GM13977 (cell line): ENCODE measurements around the gene TMEM109.

Experiments used
- DNase-seq: peaks from one replicate; pipeline ENCODE4 v3.0.0; 2012; ENCODE audit warnings: low spot score
- in situ Hi-C: fragments of 300-500 bp; cut with MboI; formaldehyde crosslinking; loops from one replicate; pipeline ENCODE4 v1.12.0; 2022; ENCODE audit warnings: low sequenced_read_pairs, low pct_unique_long_range_greater_than_20kb, mixed read lengths, inconsistent platforms; ENCODE audit not compliant: unreplicated experiment
- TF ChIP-seq, protein P1 (sequence below): IDR thresholded peaks from 2 replicates; pipeline ENCODE4 v1.5.1; 2012; ENCODE audit warnings: mild to moderate bottlenecking, control low read depth; ENCODE audit not compliant: insufficient read depth; ENCODE audit errors: extremely low read depth, missing control alignments

Gene TMEM109

DNA sequence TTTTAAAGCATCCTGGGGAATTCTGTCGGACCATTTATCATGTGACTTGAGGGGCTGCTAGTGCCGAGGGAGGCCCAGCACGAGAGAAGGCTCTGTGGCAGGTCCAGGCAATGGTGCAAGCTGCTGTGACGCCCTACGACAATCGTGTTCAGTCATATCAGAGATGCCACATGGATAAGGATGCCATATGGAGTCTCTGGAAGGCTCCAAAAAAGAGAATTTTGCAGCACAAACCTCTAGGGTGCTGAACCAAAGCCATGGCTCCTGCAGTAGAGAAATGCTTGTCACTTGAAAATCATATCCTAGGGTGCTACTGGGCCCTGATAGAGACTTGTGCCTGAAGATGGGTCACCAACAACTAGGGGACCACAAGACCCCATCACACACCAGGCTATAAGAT is 50.8 kb downstream of the TMEM109 start:
- in situ Hi-C loops, result loop anchor here (10.0 kb wide), 1 partner anchor 160 kb away; no protein-coding TSS in a partner anchor
- no peak for DNase-seq
- TF ChIP-seq, protein P1, sequence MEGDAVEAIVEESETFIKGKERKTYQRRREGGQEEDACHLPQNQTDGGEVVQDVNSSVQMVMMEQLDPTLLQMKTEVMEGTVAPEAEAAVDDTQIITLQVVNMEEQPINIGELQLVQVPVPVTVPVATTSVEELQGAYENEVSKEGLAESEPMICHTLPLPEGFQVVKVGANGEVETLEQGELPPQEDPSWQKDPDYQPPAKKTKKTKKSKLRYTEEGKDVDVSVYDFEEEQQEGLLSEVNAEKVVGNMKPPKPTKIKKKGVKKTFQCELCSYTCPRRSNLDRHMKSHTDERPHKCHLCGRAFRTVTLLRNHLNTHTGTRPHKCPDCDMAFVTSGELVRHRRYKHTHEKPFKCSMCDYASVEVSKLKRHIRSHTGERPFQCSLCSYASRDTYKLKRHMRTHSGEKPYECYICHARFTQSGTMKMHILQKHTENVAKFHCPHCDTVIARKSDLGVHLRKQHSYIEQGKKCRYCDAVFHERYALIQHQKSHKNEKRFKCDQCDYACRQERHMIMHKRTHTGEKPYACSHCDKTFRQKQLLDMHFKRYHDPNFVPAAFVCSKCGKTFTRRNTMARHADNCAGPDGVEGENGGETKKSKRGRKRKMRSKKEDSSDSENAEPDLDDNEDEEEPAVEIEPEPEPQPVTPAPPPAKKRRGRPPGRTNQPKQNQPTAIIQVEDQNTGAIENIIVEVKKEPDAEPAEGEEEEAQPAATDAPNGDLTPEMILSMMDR, result no peak

DNA sequence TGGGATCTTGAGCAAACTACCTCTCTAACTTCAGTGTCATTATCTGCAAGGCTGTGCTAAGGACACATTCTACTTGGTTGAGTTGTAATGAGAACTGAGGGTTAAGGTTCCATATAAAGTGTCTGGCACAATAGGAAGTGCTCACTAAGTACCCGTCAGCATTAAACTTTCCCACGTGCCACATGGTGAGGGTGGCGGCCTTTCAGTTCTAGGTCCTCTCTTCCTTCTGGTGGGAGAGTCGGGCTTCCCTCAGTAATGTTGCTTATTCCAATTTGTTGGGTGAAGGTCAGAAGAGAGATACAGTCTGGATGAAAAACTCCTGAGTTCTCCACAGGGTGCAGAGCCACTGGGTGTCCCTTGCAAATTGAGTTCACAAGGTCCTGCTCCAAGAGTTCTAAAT is 52.9 kb downstream of the TMEM109 start:
- no peak for DNase-seq
- in situ Hi-C loops, result loop anchor here (10.0 kb wide), 1 partner anchor 158 kb away; no protein-coding TSS in a partner anchor
- TF ChIP-seq, protein P1, result no peak

DNA sequence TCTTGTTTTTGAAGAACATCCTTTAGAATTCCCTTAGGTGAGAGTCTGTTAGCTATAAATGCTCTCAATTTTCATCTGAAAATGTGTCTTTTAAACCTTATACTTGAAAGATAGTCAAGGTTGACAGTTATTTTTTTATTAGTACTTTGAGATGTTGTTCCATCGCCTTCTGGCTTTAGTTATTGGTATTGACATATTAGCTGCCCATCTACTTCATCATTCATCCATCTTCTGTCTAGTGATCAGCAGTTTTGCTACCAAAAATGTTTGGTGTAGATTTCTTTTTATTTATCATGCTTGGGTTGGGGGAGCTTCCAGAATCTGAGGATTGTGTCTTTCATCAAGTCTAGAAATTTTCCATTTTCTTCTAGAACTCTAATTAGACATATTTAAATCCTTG is 54.3 kb downstream of the TMEM109 start:
- DNase-seq, result no peak
- TF ChIP-seq, protein P1, result no peak
- in situ Hi-C loops, result loop anchor here (10.0 kb wide), 1 partner anchor 157 kb away; no protein-coding TSS in a partner anchor

DNA sequence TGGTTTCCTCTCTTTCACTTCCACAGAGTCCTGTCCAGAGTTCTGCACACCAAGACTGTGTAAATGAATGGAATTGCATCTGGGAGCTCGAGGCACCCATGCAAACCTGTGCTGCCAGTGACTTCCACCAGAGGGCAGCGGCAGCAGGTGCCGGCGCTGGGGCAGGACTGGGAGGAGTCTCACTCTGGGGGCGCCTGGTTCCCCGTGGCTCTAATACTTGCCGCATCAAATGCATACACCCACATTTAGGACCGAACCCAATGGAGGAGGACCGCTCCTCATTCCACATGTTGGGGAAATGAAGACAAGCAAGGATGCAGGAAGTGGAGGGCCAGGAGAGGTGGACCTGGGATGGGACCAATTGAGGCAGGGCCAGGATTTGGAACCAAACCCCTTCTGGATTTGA is 56.4 kb downstream of the TMEM109 start:
- peak; percentile 79 for DNase-seq
- TF ChIP-seq, protein P1, result peak; percentile 93
- in situ Hi-C loops, result no loop called here

DNA sequence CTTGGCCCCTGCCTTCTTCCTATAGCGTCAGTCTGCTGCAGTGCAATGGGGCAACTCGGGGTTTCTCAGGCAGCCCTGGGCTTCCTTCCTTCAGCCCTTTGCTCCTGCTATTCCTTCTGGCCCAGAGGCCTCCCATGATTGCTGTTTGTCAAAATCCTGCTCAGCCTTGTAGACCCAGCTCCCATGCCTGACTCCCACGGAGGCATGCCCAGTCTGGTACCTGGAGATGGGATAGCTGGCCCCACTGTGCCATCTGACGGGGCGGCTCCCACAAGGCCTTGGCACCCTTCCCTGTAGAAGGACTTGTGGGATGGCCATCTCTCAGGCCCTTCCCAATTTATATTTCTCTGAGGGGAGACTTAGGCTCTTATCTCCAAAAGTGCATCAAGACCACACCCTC is 56.9 kb downstream of the TMEM109 start:
- in situ Hi-C loops, result no loop called here

DNA sequence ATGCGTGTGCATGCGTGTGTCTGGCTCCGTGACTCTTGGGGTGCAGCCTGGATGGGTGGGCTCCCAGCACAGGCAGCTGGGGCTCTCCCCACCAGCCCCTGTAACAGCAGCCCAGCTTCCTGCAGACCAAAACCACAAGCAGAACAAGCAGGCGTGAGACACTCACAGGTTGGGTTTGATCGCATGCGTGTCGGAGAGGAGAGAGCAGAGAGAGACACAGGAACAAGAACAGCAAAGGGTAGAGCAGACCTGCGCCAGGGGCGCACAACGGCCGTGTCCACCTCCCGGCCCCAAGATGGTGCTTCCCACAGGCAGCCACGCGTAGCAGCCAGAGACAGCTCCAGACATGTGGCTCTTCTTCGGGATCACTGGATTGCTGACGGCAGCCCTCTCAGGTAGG is 57.6 kb downstream of the TMEM109 start, which contains the start of gene CD6:
Gene CD6, plus strand, starts transcription at position 161 of the 400 bp plus-strand sequence. Its CDS starts 186 bp downstream, at position 347.
- in situ Hi-C loops, result no loop called here
- DNase-seq, result no peak
- TF ChIP-seq, protein P1, result no peak

More for the DNA sequence above, 56.9 kb downstream of the TMEM109 start:
- TF ChIP-seq, protein P1, result no peak
- no peak for DNase-seq
